Measurements from ENCODE around the gene ATP8B2. TPM values are rescaled to one million over a fixed set of nuclear protein-coding genes. Genes with fewer than 3 reads are reported as not detected.
"Not testable (repeated sequence)": the region's sequence is repeated elsewhere in the genome, so short reads cannot be mapped to it uniquely, and the experiment has no call there.

The ATP8B2 gene
- total and polyA plus RNA-seq, 5 experiments from 2014 or later = 48.5 to 114 (median 65.1) TPM

DNA sequence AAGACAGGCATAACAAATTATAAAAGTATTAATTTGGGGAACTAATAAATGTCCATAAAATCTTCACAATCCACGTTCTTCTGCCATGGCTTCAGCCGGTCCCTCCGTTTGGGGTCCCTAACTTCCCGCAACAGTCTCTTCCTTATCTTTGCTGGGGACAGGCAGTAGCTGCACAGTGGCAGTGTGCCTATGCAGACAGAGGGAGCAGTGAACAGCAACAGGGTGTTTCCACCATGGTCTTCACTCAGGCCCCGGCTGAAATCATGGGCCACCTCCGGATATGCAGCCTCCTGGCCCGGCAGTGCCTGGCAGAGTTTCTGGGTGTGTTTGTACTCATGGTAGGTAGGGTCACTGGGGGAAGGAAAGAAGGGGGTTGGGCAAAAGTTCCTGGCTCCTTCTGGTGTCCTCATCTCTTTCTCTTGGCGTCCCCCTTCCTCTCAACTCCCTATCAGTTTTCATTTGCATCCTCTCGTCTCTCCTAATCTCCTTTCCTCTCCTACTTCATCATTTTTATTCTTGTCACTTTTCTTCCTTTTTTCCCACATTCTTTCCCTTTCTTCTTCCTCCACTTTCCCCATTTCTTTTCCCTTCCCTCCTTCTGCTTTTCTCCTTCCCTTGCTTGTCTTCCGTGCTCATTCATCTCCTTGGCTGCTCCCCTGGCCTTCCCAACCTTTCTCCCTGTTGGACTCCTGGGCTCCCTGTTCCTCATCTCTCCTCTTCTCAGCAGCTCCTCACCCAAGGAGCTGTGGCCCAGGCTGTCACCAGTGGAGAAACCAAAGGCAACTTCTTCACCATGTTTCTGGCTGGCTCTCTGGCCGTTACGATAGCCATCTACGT, 12.9 kb upstream of the ATP8B2 start:
- H3K36me3 Mint-ChIP-seq, H3K27ac Mint-ChIP-seq, POLR2A ChIA-PET, ATAC-seq, H3K27me3 Mint-ChIP-seq, DNase-seq, H3K4me1 Mint-ChIP-seq, H3K4me3 Mint-ChIP-seq: not testable (repeated sequence)
- peaks cover 0 to 12% (median under 1%) of the 10 kb centered on the region in 9 donors for H3K9me3 Mint-ChIP-seq

DNA sequence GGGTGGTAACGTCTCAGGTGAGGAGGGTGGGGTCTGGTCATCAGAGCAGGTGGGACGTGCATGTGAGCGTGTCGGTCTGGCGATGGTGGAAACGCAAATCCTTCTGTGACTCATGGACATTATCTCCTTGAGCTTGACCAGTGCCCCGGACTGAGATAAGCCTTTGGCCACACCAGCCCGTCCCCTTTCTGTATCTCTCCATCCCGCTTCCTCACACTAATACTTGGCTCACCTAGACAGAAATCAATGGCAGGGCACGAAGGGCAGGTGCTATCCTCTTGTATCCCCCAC, 12.3 kb upstream of the ATP8B2 start:
- Mint-ChIP-seq H3K4me1 (peaks cover 0 to 1% (median 0%) of the 10 kb centered on the region in 4 donors), H3K36me3 (peaks cover 0 to 6% (median 0%) of the 10 kb centered on the region in 3 donors), H3K27ac (no peak overlapping the region), H3K9me3 (peaks cover 0 to 16% (median 1%) of the 10 kb centered on the region in 9 donors), H3K4me3 (no peak overlapping the region), H3K27me3 (peaks cover 0 to 2% (median 0%) of the 10 kb centered on the region in 5 donors)
- ATAC-seq (no peak), DNase-seq (no peak)
- POLR2A ChIA-PET = no interaction called here

GRCh38 chr1:154314226-154314625, 11.1 kb upstream of the ATP8B2 start:
- H3K27ac Mint-ChIP-seq, H3K27me3 Mint-ChIP-seq, POLR2A ChIA-PET, DNase-seq, H3K4me3 Mint-ChIP-seq, H3K4me1 Mint-ChIP-seq, H3K36me3 Mint-ChIP-seq, ATAC-seq: not testable (repeated sequence)
- H3K9me3 Mint-ChIP-seq = peaks cover 0 to 16% (median 1%) of the 10 kb centered on the region in 9 donors

- no peak overlapping the region for H3K27ac Mint-ChIP-seq
- POLR2A ChIA-PET = no interaction called here
- peaks cover 0 to 11% (median 2%) of the 10 kb centered on the region in 5 donors for H3K27me3 Mint-ChIP-seq
- ATAC-seq (no peak), DNase-seq (no peak)
- peaks cover 0 to 16% (median 1%) of the 10 kb centered on the region in 9 donors for H3K9me3 Mint-ChIP-seq
- H3K4me1 Mint-ChIP-seq = no peaks in the 10 kb centered on the region
- no peak overlapping the region for H3K4me3 Mint-ChIP-seq
- peaks cover 0 to 6% (median 0%) of the 10 kb centered on the region in 3 donors for H3K36me3 Mint-ChIP-seq
Measured at GRCh38 chr1:154316704-154317103, 8.6 kb upstream of the ATP8B2 start.

DNA sequence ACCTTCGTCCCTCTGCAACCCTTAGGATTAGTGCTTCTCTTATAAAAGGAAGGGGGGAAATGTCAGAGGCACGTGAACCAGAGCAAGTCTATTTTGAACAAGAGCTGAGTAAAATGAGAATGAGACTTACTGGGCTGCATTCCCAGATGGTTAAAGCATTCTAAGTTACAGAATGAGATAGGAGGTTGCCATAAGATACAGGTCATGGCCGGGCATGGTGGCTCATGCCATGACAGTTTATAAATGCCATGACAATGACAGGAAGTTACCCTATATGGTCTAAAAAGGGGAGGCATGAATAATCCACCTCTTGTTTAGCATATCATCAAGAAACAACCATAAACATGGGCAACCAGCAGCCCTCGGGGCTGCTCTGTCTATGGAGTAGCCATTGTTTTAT, 6.9 kb upstream of the ATP8B2 start:
- Mint-ChIP-seq H3K4me3 (no peak overlapping the region), H3K36me3 (peaks cover 0 to 6% (median 0%) of the 10 kb centered on the region in 3 donors), H3K27ac (no peak overlapping the region), H3K27me3 (peaks cover 0 to 9% (median 0%) of the 10 kb centered on the region in 5 donors), H3K4me1 (peaks cover 0 to 2% (median 0%) of the 10 kb centered on the region in 4 donors), H3K9me3 (peaks cover 0 to 16% (median 1%) of the 10 kb centered on the region in 9 donors)
- ATAC-seq (no peak), DNase-seq (no peak)
- POLR2A ChIA-PET = no interaction called here

GRCh38 chr1:154320882-154321608, 4.3 kb upstream of the ATP8B2 start, which contains the start of gene AQP10:
AQP10 (plus strand) TSS chr1:154321093; CDS start chr1:154321156, 63 bp downstream.
- H3K4me3 Mint-ChIP-seq = peak within 1 kb of the TSS in 1 of 10 donors; percentile 52
- peaks cover 0 to 16% (median 1%) of the 10 kb centered on the region in 9 donors for H3K9me3 Mint-ChIP-seq
- peak within 1 kb of the TSS in 2 of 10 donors; percentile 10 to 40 for H3K27ac Mint-ChIP-seq
- POLR2A ChIA-PET = interaction anchor here (8.7 kb wide), 1 partner anchor 15 kb away, joined by 103 read pairs; no protein-coding TSS in a partner anchor
- H3K4me1 Mint-ChIP-seq = peaks cover 2 to 14% (median 13%) of the 10 kb centered on the region in 4 donors
- peaks cover 0 to 6% (median 0%) of the 10 kb centered on the region in 3 donors for H3K36me3 Mint-ChIP-seq
- ATAC-seq (no peak), DNase-seq (no peak)
- H3K27me3 Mint-ChIP-seq = peaks cover 0 to 9% (median 0%) of the 10 kb centered on the region in 5 donors

DNA sequence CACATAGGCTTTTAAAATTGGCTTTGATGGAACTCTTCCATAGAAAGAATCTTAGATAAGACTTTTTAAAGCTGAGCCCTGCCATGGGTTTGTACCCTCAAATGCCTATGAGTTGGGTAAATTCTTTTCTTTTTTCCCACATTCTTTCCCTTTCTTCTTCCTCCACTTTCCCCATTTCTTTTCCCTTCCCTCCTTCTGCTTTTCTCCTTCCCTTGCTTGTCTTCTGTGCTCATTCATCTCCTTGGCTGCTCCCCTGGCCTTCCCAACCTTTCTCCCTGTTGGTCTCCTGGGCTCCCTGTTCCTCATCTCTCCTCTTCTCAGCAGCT, 3.8 kb upstream of the ATP8B2 start:
- DNase-seq, H3K36me3 Mint-ChIP-seq, H3K27ac Mint-ChIP-seq, ATAC-seq, H3K27me3 Mint-ChIP-seq: not testable (repeated sequence)
- peaks cover 4 to 20% (median 18%) of the 10 kb centered on the region in 4 donors for H3K4me1 Mint-ChIP-seq
- peaks cover 0 to 13% (median 1%) of the 10 kb centered on the region in 9 donors for H3K9me3 Mint-ChIP-seq
- POLR2A ChIA-PET = interaction anchor here (8.7 kb wide), 1 partner anchor 15 kb away, joined by 103 read pairs; no protein-coding TSS in a partner anchor
- H3K4me3 Mint-ChIP-seq = peak overlapping the region in 1 of 10 donors; percentile 52

- H3K27me3 Mint-ChIP-seq = peaks cover 0 to 5% (median 0%) of the 10 kb centered on the region in 5 donors
- H3K27ac Mint-ChIP-seq = peak overlapping the region in 5 of 10 donors; percentile 81 to 98 (median 85)
- peak overlapping the region in 3 of 10 donors; percentile 14 to 97 (median 34) for H3K4me3 Mint-ChIP-seq
- no peaks in the 10 kb centered on the region for H3K36me3 Mint-ChIP-seq
- H3K9me3 Mint-ChIP-seq = no peaks in the 10 kb centered on the region
- ATAC-seq = no peak
- POLR2A ChIA-PET = interaction anchor here (8.7 to 15.4 kb wide), 2 partner anchors 13 to 24 kb away, joined by 103 to 358 read pairs; no protein-coding TSS in a partner anchor
- peaks cover 16 to 39% (median 35%) of the 10 kb centered on the region in 4 donors for H3K4me1 Mint-ChIP-seq
- no peak for DNase-seq
Measured at GRCh38 chr1:154323493-154323892, 1.8 kb upstream of the ATP8B2 start.

DNA sequence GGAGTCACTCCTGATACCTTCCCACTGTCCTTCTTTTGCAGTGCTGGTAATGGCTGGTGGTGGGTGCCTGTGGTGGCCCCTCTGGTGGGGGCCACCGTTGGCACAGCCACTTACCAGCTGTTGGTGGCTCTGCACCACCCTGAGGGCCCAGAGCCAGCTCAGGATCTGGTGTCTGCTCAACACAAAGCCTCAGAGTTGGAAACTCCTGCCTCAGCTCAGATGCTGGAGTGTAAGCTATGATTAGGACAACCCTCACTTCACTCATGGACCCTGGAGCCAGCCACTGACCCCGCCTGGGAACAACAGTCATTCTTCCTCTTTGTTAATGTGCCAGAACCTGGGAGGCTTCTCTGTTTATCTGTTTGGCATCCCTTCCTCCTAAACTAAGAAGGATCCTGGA, 1.1 kb upstream of the ATP8B2 start:
- no peak for DNase-seq
- peak overlapping the region; percentile 81 to 98 (median 89) for H3K27ac Mint-ChIP-seq
- ATAC-seq = no peak
- H3K27me3 Mint-ChIP-seq = peaks cover 0 to 5% (median 0%) of the 10 kb centered on the region in 5 donors
- no peaks in the 10 kb centered on the region for H3K9me3 Mint-ChIP-seq
- H3K4me1 Mint-ChIP-seq = peaks cover 18 to 42% (median 39%) of the 10 kb centered on the region in 4 donors
- peak overlapping the region; percentile 86 to 98 (median 95) for H3K4me3 Mint-ChIP-seq
- POLR2A ChIA-PET = interaction anchor here (1.0 to 15.4 kb wide), 5 partner anchors 12 to 330 kb away, joined by 3 to 358 read pairs (median 6); partner anchors contain the start of gene UBAP2L
- H3K36me3 Mint-ChIP-seq = no peaks in the 10 kb centered on the region

- ATAC-seq = peak; percentile 3 to 17
- peaks cover 0 to 3% (median 0%) of the 10 kb centered on the region in 5 donors for H3K27me3 Mint-ChIP-seq
- peak in 6 of 10 donors; percentile 18 to 50 (median 32) for DNase-seq
- H3K27ac Mint-ChIP-seq = peak overlapping the region; percentile 84 to 98 (median 93)
- H3K4me3 Mint-ChIP-seq = peak overlapping the region; percentile 86 to 99 (median 94)
- POLR2A ChIA-PET = interaction anchor here (0.7 to 15.4 kb wide), 10 partner anchors 10 to 336 kb away, joined by 3 to 358 read pairs (median 6); partner anchors contain the start of genes HAX1 and UBAP2L
- H3K36me3 Mint-ChIP-seq = peaks cover 0 to 7% (median 2%) of the 10 kb centered on the region in 3 donors
- H3K9me3 Mint-ChIP-seq = no peaks in the 10 kb centered on the region
- peaks cover 30 to 58% (median 55%) of the 10 kb centered on the region in 4 donors for H3K4me1 Mint-ChIP-seq
Measured at GRCh38 chr1:154325583-154326545, 539 bp downstream of the ATP8B2 start.

GRCh38 chr1:154326546-154327465, 1.5 kb downstream of the ATP8B2 start:
- H3K36me3 Mint-ChIP-seq = peaks cover 0 to 17% (median 9%) of the 10 kb centered on the region in 3 donors
- H3K4me1 Mint-ChIP-seq = peaks cover 32 to 68% (median 64%) of the 10 kb centered on the region in 4 donors
- DNase-seq (no peak), ATAC-seq (no peak)
- H3K27ac Mint-ChIP-seq = peak overlapping the region; percentile 84 to 98 (median 93)
- H3K4me3 Mint-ChIP-seq = peak overlapping the region; percentile 86 to 99 (median 94)
- no peaks in the 10 kb centered on the region for H3K9me3 Mint-ChIP-seq
- peaks cover 0 to 1% (median 0%) of the 10 kb centered on the region in 5 donors for H3K27me3 Mint-ChIP-seq
- POLR2A ChIA-PET = interaction anchor here (0.7 to 15.4 kb wide), 13 partner anchors 9 to 337 kb away, joined by 3 to 358 read pairs (median 5); partner anchors contain the start of genes HAX1, IL6R and RPS27
